SK-N-SH treated with all-trans-retinoic acid at 6 μM for 48 hours (cell line): Measurements from ENCODE around the gene EDAR.

ENCODE experiments used
- ARNTL ChIP-seq: fragments of 450-650 bp; formaldehyde crosslinking; IDR thresholded peaks from 2 replicates; pipeline ENCODE4 v1.5.0; 2020; ENCODE audit warnings: low read depth, mild to moderate bottlenecking, moderate library complexity, borderline replicate concordance
- CREB5 ChIP-seq: fragments of 250-450 bp; sonication (Bioruptor Pico); IDR thresholded peaks from 2 replicates; pipeline ENCODE4 v1.5.1; 2020; ENCODE audit warnings: low read depth, mild to moderate bottlenecking, moderate library complexity
- ISL1 ChIP-seq: fragments of 250-450 bp; sonication (Bioruptor Pico); IDR thresholded peaks from 2 replicates; pipeline ENCODE4 v2.1.2; 2022; ENCODE audit warnings: mild to moderate bottlenecking, moderate library complexity
- OSR1 ChIP-seq: fragments of 250-450 bp; sonication (Bioruptor Pico); IDR thresholded peaks from 2 replicates; pipeline ENCODE4 v1.8.0; 2022; ENCODE audit warnings: moderate library complexity, mild to moderate bottlenecking, inconsistent platforms
- PPARA ChIP-seq: fragments of 250-450 bp; sonication (Bioruptor Pico); IDR thresholded peaks from 2 replicates; pipeline ENCODE4 v1.5.0; 2020; ENCODE audit warnings: mild to moderate bottlenecking, borderline replicate concordance
- RARB ChIP-seq: fragments of 250-450 bp; sonication (Bioruptor Pico); IDR thresholded peaks from 2 replicates; pipeline ENCODE4 v1.8.0; 2021; ENCODE audit warnings: mild to moderate bottlenecking, moderate library complexity
- TCF4 ChIP-seq: fragments of 250-450 bp; sonication (Bioruptor Pico); IDR thresholded peaks from 2 replicates; pipeline ENCODE4 v1.8.0; 2021; ENCODE audit warnings: mild to moderate bottlenecking, moderate library complexity, borderline replicate concordance
- TOX ChIP-seq: fragments of 250-450 bp; sonication (Bioruptor Pico); IDR thresholded peaks from 2 replicates; pipeline ENCODE4 v1.8.0; 2021; ENCODE audit warnings: mild to moderate bottlenecking, moderate library complexity, borderline replicate concordance
- TSHZ2 ChIP-seq: fragments of 250-450 bp; sonication (Bioruptor Pico); IDR thresholded peaks from 2 replicates; pipeline ENCODE4 v1.5.0; 2020; ENCODE audit warnings: mild to moderate bottlenecking, moderate library complexity
- ZFP3 ChIP-seq: fragments of 250-450 bp; sonication (Bioruptor Pico); IDR thresholded peaks from 2 replicates; pipeline ENCODE4 v1.5.0; 2020; ENCODE audit warnings: mild to moderate bottlenecking, moderate library complexity

GRCh38 chr2:108869542-108869941, 119.5 kb downstream of the EDAR start:
- TF ChIP-seq TCF4 (CRISPR knock-in tag) (no peak), RARB (CRISPR knock-in tag) (no peak), TOX (CRISPR knock-in tag) (no peak), ARNTL (no peak), OSR1 (CRISPR knock-in tag) (no peak), TSHZ2 (CRISPR knock-in tag) (no peak), ZFP3 (CRISPR knock-in tag) (no peak), PPARA (no peak), ISL1 (CRISPR knock-in tag) (no peak), CREB5 (no peak)
